GM12892 (cell line): ENCODE results near the gene GDPD5.

Experiments
- POLR2AphosphoS5 ChIP-seq: IDR thresholded peaks from 2 replicates; pipeline ENCODE4 v1.6.1; 2011; ENCODE audit warnings: low read depth, low read length, control low read depth
- TAF1 ChIP-seq: IDR thresholded peaks from 2 replicates; pipeline ENCODE4 v1.6.1; 2011; ENCODE audit warnings: low read depth, mild to moderate bottlenecking, control low read depth, low read length, borderline replicate concordance

GRCh38 chr11:75556275-75556674, 30.5 kb upstream of the GDPD5 start:
- TF ChIP-seq POLR2AphosphoS5 (no peak), TAF1 (no peak)
